ENCODE measurements around the gene ECM2.
A peak's percentile ranks its signal among the peaks of the same experiment; 100 is the strongest.

ECM2 gene

GRCh38 chr9:92510747-92511146 is 25.0 kb downstream of the ECM2 start:
- H3K27me3 ChIP-seq (ENCODE audit: control insufficient read depth in 3 of 3, insufficient read depth in 3 of 3, low read depth in 1 of 3, low read length in 3 of 3), result no peaks in the 10 kb centered on the region

GRCh38 chr9:92509050-92509449 is 26.7 kb downstream of the ECM2 start:
- no peak overlapping the region for H3K14ac ChIP-seq (ENCODE audit: low read length)
- no peak overlapping the region for H2BK15ac ChIP-seq (ENCODE audit: low read length)
- H2BK5ac ChIP-seq (ENCODE audit: low read length), result no peak overlapping the region
- H2AFZ ChIP-seq (ENCODE audit: low read length), result no peak overlapping the region
- no peak overlapping the region for H3K18ac ChIP-seq (ENCODE audit: low read length)
- no peak overlapping the region for H3K23ac ChIP-seq (ENCODE audit: low read depth, low read length, poor library complexity)
- H3K4me1 ChIP-seq (ENCODE audit: control insufficient read depth in 2 of 2, insufficient read depth in 1 of 2, low read depth in 1 of 2, low read length in 2 of 2), result no peaks in the 10 kb centered on the region
- H3K4me2 ChIP-seq (ENCODE audit: insufficient read depth, low read length, poor library complexity, severe bottlenecking), result no peak overlapping the region
- H3K27me3 ChIP-seq (ENCODE audit: control insufficient read depth in 3 of 3, insufficient read depth in 3 of 3, low read depth in 1 of 3, low read length in 3 of 3), result no peaks in the 10 kb centered on the region
- no peak overlapping the region for H3K27ac ChIP-seq (replicated peaks; ENCODE audit: low read length)
- no CpG with 5 or more reads among the region's 5 CpGs for WGBS, 2 donors (ENCODE audit: extremely low coverage in 2 of 2, insufficient read length in 2 of 2, insufficient replicate concordance in 1 of 2)
- H3K4ac ChIP-seq (ENCODE audit: low read length), result no peak overlapping the region
- H2AK5ac ChIP-seq (ENCODE audit: low read depth, low read length), result no peak overlapping the region
- H3K4me3 ChIP-seq (ENCODE audit: low read length in 2 of 2), result no peak overlapping the region
- peak overlapping the region; percentile 57 for H3K9ac ChIP-seq (ENCODE audit: low read depth, low read length, poor library complexity)
- no peak overlapping the region for H4K8ac ChIP-seq (ENCODE audit: low read depth, low read length)
- no peaks in the 10 kb centered on the region for H3K9me3 ChIP-seq (replicated peaks in 1 of 2; ENCODE audit: control insufficient read depth in 2 of 2, insufficient read depth in 1 of 2, low read depth in 1 of 2, low read length in 2 of 2)
- no peak overlapping the region for H2BK12ac ChIP-seq (ENCODE audit: low read length)
- no peaks in the 10 kb centered on the region for H3K79me1 ChIP-seq (ENCODE audit: low read depth, low read length)
- H2BK120ac ChIP-seq (ENCODE audit: low read depth, low read length), result no peak overlapping the region
- H3K36me3 ChIP-seq (replicated peaks in 1 of 2; ENCODE audit: control insufficient read depth in 2 of 2, insufficient read depth in 2 of 2, low read length in 2 of 2), result no peaks in the 10 kb centered on the region
- DNase-seq (ENCODE audit: low spot score), result no peak
- no peak overlapping the region for H4K91ac ChIP-seq (ENCODE audit: low read depth, low read length, poor library complexity)

More at GRCh38 chr9:92510747-92511146, 25.0 kb downstream of the ECM2 start:
- Histone ChIP-seq H3K23ac (ENCODE audit: low read depth, low read length, poor library complexity) (no peak overlapping the region), H3K4me2 (ENCODE audit: insufficient read depth, low read length, poor library complexity, severe bottlenecking) (no peak overlapping the region), H3K4me1 (ENCODE audit: control insufficient read depth in 2 of 2, insufficient read depth in 1 of 2, low read depth in 1 of 2, low read length in 2 of 2) (no peaks in the 10 kb centered on the region), H3K79me1 (ENCODE audit: low read depth, low read length) (no peaks in the 10 kb centered on the region), H3K27ac (replicated peaks; ENCODE audit: low read length) (no peak overlapping the region), H3K14ac (ENCODE audit: low read length) (no peak overlapping the region), H2AK5ac (ENCODE audit: low read depth, low read length) (no peak overlapping the region), H2AFZ (ENCODE audit: low read length) (no peak overlapping the region), H2BK5ac (ENCODE audit: low read length) (no peak overlapping the region), H4K8ac (ENCODE audit: low read depth, low read length) (no peak overlapping the region), H3K9me3 (replicated peaks in 1 of 2; ENCODE audit: control insufficient read depth in 2 of 2, insufficient read depth in 1 of 2, low read depth in 1 of 2, low read length in 2 of 2) (no peaks in the 10 kb centered on the region), H3K4me3 (ENCODE audit: low read length in 2 of 2) (no peak overlapping the region), H3K36me3 (replicated peaks in 1 of 2; ENCODE audit: control insufficient read depth in 2 of 2, insufficient read depth in 2 of 2, low read length in 2 of 2) (no peaks in the 10 kb centered on the region), H3K9ac (ENCODE audit: low read depth, low read length, poor library complexity) (no peak overlapping the region), H3K18ac (ENCODE audit: low read length) (no peak overlapping the region), H4K91ac (ENCODE audit: low read depth, low read length, poor library complexity) (no peak overlapping the region), H2BK12ac (ENCODE audit: low read length) (no peak overlapping the region), H2BK120ac (ENCODE audit: low read depth, low read length) (no peak overlapping the region), H2BK15ac (ENCODE audit: low read length) (no peak overlapping the region), H3K4ac (ENCODE audit: low read length) (no peak overlapping the region)
- no peak for DNase-seq (ENCODE audit: low spot score)

- Histone ChIP-seq H2BK12ac (ENCODE audit: low read length) (no peak overlapping the region), H4K8ac (ENCODE audit: low read depth, low read length) (no peak overlapping the region), H2AK5ac (ENCODE audit: low read depth, low read length) (no peak overlapping the region), H2BK120ac (ENCODE audit: low read depth, low read length) (no peak overlapping the region), H2BK5ac (ENCODE audit: low read length) (no peak overlapping the region), H3K14ac (ENCODE audit: low read length) (no peak overlapping the region), H3K23ac (ENCODE audit: low read depth, low read length, poor library complexity) (no peak overlapping the region), H2BK15ac (ENCODE audit: low read length) (no peak overlapping the region), H3K27ac (replicated peaks; ENCODE audit: low read length) (no peak overlapping the region), H3K9ac (ENCODE audit: low read depth, low read length, poor library complexity) (no peak overlapping the region), H4K91ac (ENCODE audit: low read depth, low read length, poor library complexity) (no peak overlapping the region), H3K4me2 (ENCODE audit: insufficient read depth, low read length, poor library complexity, severe bottlenecking) (no peak overlapping the region), H3K4me3 (ENCODE audit: low read length in 2 of 2) (no peak overlapping the region), H3K4me1 (ENCODE audit: control insufficient read depth in 2 of 2, insufficient read depth in 1 of 2, low read depth in 1 of 2, low read length in 2 of 2) (no peaks in the 10 kb centered on the region), H3K79me1 (ENCODE audit: low read depth, low read length) (no peaks in the 10 kb centered on the region), H3K27me3 (ENCODE audit: control insufficient read depth in 3 of 3, insufficient read depth in 3 of 3, low read depth in 1 of 3, low read length in 3 of 3) (no peaks in the 10 kb centered on the region), H3K18ac (ENCODE audit: low read length) (peak overlapping the region; percentile 50), H3K9me3 (replicated peaks in 1 of 2; ENCODE audit: control insufficient read depth in 2 of 2, insufficient read depth in 1 of 2, low read depth in 1 of 2, low read length in 2 of 2) (no peaks in the 10 kb centered on the region), H3K36me3 (replicated peaks in 1 of 2; ENCODE audit: control insufficient read depth in 2 of 2, insufficient read depth in 2 of 2, low read length in 2 of 2) (no peaks in the 10 kb centered on the region), H3K4ac (ENCODE audit: low read length) (no peak overlapping the region), H2AFZ (ENCODE audit: low read length) (peak overlapping the region; percentile 26)
- WGBS, 2 donors (ENCODE audit: extremely low coverage in 2 of 2, insufficient read length in 2 of 2, insufficient replicate concordance in 1 of 2), result no CpG with 5 or more reads among the region's 10 CpGs
- no peak for DNase-seq (ENCODE audit: low spot score)
Observed at GRCh38 chr9:92508018-92508820, 27.6 kb downstream of the ECM2 start.

GRCh38 chr9:92507496-92507895 is 28.3 kb downstream of the ECM2 start:
- Histone ChIP-seq H2BK5ac (ENCODE audit: low read length) (no peak overlapping the region), H3K36me3 (replicated peaks in 1 of 2; ENCODE audit: control insufficient read depth in 2 of 2, insufficient read depth in 2 of 2, low read length in 2 of 2) (no peaks in the 10 kb centered on the region), H4K91ac (ENCODE audit: low read depth, low read length, poor library complexity) (no peak overlapping the region), H2BK120ac (ENCODE audit: low read depth, low read length) (no peak overlapping the region), H3K4me2 (ENCODE audit: insufficient read depth, low read length, poor library complexity, severe bottlenecking) (no peak overlapping the region), H3K79me1 (ENCODE audit: low read depth, low read length) (no peaks in the 10 kb centered on the region), H3K14ac (ENCODE audit: low read length) (no peak overlapping the region), H2BK15ac (ENCODE audit: low read length) (no peak overlapping the region), H3K23ac (ENCODE audit: low read depth, low read length, poor library complexity) (peak overlapping the region; percentile 18), H2AFZ (ENCODE audit: low read length) (no peak overlapping the region), H4K8ac (ENCODE audit: low read depth, low read length) (no peak overlapping the region), H3K9ac (ENCODE audit: low read depth, low read length, poor library complexity) (no peak overlapping the region), H3K4ac (ENCODE audit: low read length) (no peak overlapping the region), H3K18ac (ENCODE audit: low read length) (no peak overlapping the region), H2BK12ac (ENCODE audit: low read length) (no peak overlapping the region), H3K4me1 (ENCODE audit: control insufficient read depth in 2 of 2, insufficient read depth in 1 of 2, low read depth in 1 of 2, low read length in 2 of 2) (no peaks in the 10 kb centered on the region), H3K27ac (replicated peaks; ENCODE audit: low read length) (no peak overlapping the region), H2AK5ac (ENCODE audit: low read depth, low read length) (no peak overlapping the region), H3K4me3 (ENCODE audit: low read length in 2 of 2) (no peak overlapping the region), H3K27me3 (ENCODE audit: control insufficient read depth in 3 of 3, insufficient read depth in 3 of 3, low read depth in 1 of 3, low read length in 3 of 3) (no peaks in the 10 kb centered on the region), H3K9me3 (replicated peaks in 1 of 2; ENCODE audit: control insufficient read depth in 2 of 2, insufficient read depth in 1 of 2, low read depth in 1 of 2, low read length in 2 of 2) (no peaks in the 10 kb centered on the region)
- WGBS, 2 donors (ENCODE audit: extremely low coverage in 2 of 2, insufficient read length in 2 of 2, insufficient replicate concordance in 1 of 2), result no CpG with 5 or more reads among the region's 4 CpGs
- no peak for DNase-seq (ENCODE audit: low spot score)

Measured in neuronal stem cell (in vitro differentiated cells).